GM12892 (cell line): ENCODE measurements around the gene CIDEB.

Source experiments
- POLR2A ChIP-seq: IDR thresholded peaks from 2 replicates; pipeline ENCODE4 v1.6.1; 2011; ENCODE audit warnings: low read depth, low read length, control low read depth
- POLR2AphosphoS5 ChIP-seq: IDR thresholded peaks from 2 replicates; pipeline ENCODE4 v1.6.1; 2011; ENCODE audit warnings: low read depth, low read length, control low read depth
- TAF1 ChIP-seq: IDR thresholded peaks from 2 replicates; pipeline ENCODE4 v1.6.1; 2011; ENCODE audit warnings: low read depth, mild to moderate bottlenecking, control low read depth, low read length, borderline replicate concordance

GRCh38 chr14:24292118-24292807 lies 15.5 kb downstream of the CIDEB start:
- no peak for TF ChIP-seq POLR2AphosphoS5
- no peak for TF ChIP-seq POLR2A
- TF ChIP-seq TAF1, result no peak
